HG03378 (cell line): ENCODE measurements around the gene SCT.

ENCODE experiments used
- ATAC-seq: cut with Tn5 transposase; IDR thresholded peaks from one replicate; pipeline ENCODE4 v1.9.1; 2021; ENCODE audit warnings: mild to moderate bottlenecking, moderate library complexity; ENCODE audit not compliant: unreplicated experiment

The SCT gene

GRCh38 chr11:589798-590197, 37.2 kb downstream of the SCT start:
- no peak for ATAC-seq

GRCh38 chr11:587978-588380, 39.0 kb downstream of the SCT start:
- no peak for ATAC-seq

GRCh38 chr11:587546-587945, 39.4 kb downstream of the SCT start:
- no peak for ATAC-seq

GRCh38 chr11:586376-587316, 40.3 kb downstream of the SCT start:
- ATAC-seq = no peak

DNA sequence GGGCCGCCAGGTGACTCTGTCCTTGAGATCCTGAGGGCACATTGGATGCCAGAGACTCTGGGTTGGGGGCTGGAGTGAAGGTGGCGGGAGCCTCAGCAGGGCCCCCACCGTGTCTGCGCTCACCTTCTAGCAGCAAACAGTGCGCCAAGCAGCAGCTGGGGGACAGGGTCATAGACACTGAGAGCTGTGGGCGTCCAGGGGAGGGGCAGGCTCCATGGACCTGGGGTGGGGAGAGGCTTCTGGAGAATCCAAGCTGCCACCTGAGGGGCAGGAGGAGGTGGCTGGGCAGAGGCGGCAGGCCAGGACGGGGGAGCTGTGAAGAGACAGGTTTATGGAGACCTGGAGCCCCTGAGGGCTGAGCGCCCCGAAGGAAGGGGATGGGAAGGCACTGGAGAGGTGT, 42.7 kb downstream of the SCT start:
- no peak for ATAC-seq

DNA sequence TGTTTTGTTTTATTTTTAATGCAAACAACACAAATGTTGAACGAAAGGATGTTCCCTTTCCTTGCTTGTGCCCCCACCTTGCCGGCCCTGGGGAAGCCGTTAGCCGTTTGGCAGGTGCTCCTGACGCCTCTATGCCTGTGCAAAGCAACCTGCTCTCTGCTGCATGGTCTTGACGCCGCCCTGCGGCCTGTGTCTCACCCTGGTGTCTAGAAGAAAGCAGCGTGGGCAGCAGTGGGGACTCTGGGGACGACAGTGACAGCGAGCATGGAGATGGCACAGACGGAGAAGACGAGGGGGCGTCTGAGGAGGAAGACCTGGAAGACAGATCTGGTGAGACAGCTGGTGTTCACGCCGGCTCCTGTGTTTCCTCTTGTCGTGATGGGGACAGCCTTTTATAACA, 45.2 kb downstream of the SCT start:
- ATAC-seq = no peak

DNA sequence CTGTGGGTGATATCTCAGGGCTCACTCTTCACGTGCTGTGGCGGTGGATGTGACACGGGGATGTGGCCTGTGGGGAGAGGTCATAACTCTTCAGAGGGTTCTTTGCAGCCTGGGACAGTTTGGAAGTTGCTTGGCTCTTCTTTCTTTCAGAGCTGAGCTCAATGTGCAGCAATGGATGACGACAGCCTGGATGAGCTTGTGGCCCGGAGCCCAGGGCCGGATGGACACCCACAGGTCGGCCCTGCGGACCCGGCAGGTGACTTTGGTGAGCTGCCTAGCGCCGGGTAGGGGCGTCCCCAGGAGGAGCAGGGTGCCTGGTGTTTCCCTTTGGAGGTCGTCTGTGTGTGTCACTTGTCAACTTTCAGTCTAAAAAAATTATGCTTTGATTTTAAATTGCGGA, 45.6 kb downstream of the SCT start:
- no peak for ATAC-seq

GRCh38 chr11:579830-580601, 47.0 kb downstream of the SCT start:
- no peak for ATAC-seq

DNA sequence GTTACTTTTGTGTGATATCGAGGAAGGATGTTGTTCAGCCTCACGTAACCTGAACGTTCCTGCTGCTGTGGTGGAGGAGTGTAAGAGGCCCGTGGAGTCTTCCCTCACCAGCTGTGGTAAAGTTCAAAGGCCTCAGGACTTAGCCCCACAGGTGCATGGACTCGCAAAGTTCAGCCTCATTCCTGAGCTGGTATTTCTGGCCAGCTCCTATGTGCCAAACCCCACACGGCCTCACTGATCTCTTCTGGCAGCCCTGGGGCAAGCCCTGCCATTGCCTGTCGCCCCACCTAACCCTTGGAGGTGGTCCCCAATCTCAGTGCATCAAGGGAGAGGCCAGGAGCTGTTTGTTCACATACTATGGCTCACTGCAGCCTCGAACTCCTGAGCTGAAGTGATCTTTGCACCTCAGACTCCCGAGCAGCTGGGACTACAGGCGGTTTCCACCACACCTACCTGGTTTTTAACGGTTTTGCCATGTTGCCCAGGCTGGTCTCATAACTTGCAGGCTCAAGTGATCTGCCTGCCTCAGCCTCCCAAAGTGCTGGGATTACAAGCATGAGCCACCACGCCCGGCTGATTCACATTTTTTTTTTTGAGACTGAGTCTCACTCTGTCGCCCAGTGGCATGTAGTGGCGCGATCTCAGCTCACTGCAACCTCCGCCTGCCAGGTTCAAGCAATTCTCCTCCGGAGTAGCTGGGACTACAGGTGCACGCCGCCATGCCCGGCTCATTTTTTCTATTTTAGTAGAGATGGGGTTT, 48.5 kb downstream of the SCT start:
- no peak for ATAC-seq

GRCh38 chr11:577611-577894, 49.4 kb downstream of the SCT start:
- ATAC-seq = no peak

GRCh38 chr11:576811-577610, 50.0 kb downstream of the SCT start:
- no peak for ATAC-seq
